Activated T-helper 9 cell treated with anti-CD3 and anti-CD28 coated beads, Interleukin-2, amount 50 U/mL, for 16 hours (primary cell): ENCODE data around the gene RCSD1.
"Not testable (repeated sequence)": the region's sequence is repeated elsewhere in the genome, so short reads cannot be mapped to it uniquely, and the experiment has no call there.

Experiments
- DNase-seq: peaks from one replicate; pipeline ENCODE4 v3.0.0-alpha.2; 2020; ENCODE audit warnings: low read depth

The RCSD1 gene

GRCh38 chr1:167629681-167630567, at the start of gene RCSD1:
TSS of gene RCSD1 (plus strand) at chr1:167630232. CDS start at chr1:167630424, 192 bp downstream.
- DNase-seq, result peak; percentile 64

GRCh38 chr1:167582064-167582463, 48.0 kb upstream of the RCSD1 start:
- no peak for DNase-seq

GRCh38 chr1:167582722-167583121, 47.3 kb upstream of the RCSD1 start:
- DNase-seq, result no peak

GRCh38 chr1:167584581-167584980, 45.5 kb upstream of the RCSD1 start:
- no peak for DNase-seq

GRCh38 chr1:167587342-167587741, 42.7 kb upstream of the RCSD1 start:
- no peak for DNase-seq

- no peak for DNase-seq
These were observed 42.2 kb upstream of the RCSD1 start for GRCh38 chr1:167587872-167588271.

- DNase-seq, result no peak
These were observed 41.7 kb upstream of the RCSD1 start for GRCh38 chr1:167588361-167588760.

- DNase-seq, result no peak
These were observed 37.6 kb upstream of the RCSD1 start for GRCh38 chr1:167592475-167592874.

GRCh38 chr1:167593860-167594259, 36.2 kb upstream of the RCSD1 start:
- no peak for DNase-seq

GRCh38 chr1:167594822-167595221, 35.2 kb upstream of the RCSD1 start:
- no peak for DNase-seq

GRCh38 chr1:167599957-167600581, 30.0 kb upstream of the RCSD1 start:
- no peak for DNase-seq

GRCh38 chr1:167601442-167602383, 28.3 kb upstream of the RCSD1 start:
- DNase-seq, result no peak

GRCh38 chr1:167602840-167603239, 27.2 kb upstream of the RCSD1 start:
- peak; percentile 2 for DNase-seq

GRCh38 chr1:167605576-167605975, 24.5 kb upstream of the RCSD1 start:
- no peak for DNase-seq

GRCh38 chr1:167611983-167612382, 18.0 kb upstream of the RCSD1 start:
- no peak for DNase-seq

GRCh38 chr1:167612587-167613385, 17.2 kb upstream of the RCSD1 start:
- DNase-seq, result no peak

- not testable (repeated sequence) for DNase-seq
These were observed 16.0 kb upstream of the RCSD1 start for GRCh38 chr1:167613984-167614383.

GRCh38 chr1:167614851-167615250, 15.2 kb upstream of the RCSD1 start:
- DNase-seq, result no peak

- DNase-seq, result no peak
These were observed 13.5 kb upstream of the RCSD1 start for GRCh38 chr1:167616521-167616920.

- DNase-seq, result no peak
These were observed 12.6 kb upstream of the RCSD1 start for GRCh38 chr1:167617153-167618147.
